GM12874 (cell line): ENCODE results near the gene RNF144B.
A peak's percentile ranks its signal among the peaks of the same experiment; 100 is the strongest.

Source experiments
- CTCF ChIP-seq: IDR thresholded peaks from 2 replicates; pipeline ENCODE4 v1.5.1; 2011; ENCODE audit warnings: low read depth, mild to moderate bottlenecking, control low read depth, low read length, moderate library complexity; ENCODE audit not compliant: insufficient read depth

The RNF144B gene

GRCh38 chr6:18503206-18503592 is 116.0 kb downstream of the RNF144B start:
- no peak for TF ChIP-seq CTCF

DNA sequence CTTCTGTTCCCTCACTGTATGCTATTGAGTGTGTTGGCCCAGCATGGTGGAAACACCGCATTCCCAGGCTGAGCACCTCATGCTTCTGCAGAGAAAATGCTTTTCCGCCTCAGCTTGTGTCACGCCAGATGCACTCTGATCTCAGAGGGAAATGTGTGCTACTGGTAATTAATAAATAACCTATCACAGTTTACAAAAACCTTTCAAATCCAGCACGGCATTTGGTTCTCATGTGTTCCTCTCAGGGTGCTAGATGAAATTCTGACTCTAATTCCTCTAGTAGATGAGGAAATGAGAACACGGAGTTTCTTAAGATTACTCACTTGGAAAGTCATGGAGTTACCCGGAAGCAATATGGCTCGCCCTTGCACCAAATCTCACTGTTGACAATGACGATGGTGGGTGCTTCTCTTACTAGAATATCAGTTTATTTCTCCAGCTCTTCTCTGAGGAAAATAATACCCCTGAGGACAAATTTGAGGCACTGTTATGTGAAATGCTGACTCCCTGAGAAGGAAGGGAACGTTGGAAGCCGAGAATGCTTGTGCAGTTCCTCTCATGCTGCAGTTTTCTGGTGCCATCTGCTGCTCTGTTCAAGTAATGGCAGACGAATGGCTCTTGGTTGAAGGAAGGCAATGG is 116.6 kb downstream of the RNF144B start:
- TF ChIP-seq CTCF: peak; percentile 80

DNA sequence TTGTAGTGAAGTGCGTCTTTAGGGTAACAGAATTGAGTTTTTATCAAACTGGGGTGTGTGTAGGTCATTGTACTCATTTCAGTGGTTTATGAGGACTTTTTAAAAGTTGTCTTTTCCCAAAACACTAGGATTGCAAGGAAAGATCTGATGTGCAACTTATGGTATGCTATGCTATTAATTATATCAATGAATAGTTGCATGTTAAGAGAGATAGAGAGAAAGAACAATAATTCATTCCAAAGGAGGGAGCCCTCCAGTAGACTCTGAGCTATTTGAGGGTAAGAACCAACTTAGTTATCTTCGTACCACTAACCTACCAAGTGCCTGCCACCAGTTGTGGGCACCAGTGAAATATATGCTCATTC is 117.1 kb downstream of the RNF144B start:
- TF ChIP-seq CTCF: no peak

DNA sequence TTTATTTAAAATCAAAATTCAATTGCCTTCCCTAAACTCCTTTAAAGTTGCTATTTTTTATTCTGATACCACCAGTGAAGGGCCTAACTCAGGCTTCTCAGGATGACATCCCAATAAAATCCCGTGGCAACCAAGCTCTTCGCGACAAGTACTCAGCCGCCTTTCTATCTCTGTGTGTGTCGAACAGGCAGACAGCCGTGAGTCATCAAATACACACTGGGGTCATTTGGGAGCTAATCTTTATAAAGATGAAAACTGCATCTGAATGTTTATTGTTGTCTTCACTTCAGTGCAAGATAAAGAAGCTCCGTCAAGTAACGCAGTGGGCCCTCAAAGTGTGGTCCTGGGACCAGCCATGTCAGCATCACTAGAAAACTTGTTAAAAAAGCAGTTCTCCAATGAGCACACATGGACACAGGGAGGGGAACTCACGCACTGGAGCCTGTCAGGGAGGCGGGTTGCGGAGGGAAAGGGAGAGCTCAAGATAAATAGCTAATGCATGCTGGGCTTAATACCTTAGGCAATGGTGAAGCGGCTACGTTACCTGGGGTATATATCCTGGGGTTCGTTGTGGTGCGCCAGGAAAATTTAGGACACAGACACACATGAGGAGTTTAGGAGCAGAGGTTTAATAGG is 119.3 kb downstream of the RNF144B start:
- no peak for TF ChIP-seq CTCF

DNA sequence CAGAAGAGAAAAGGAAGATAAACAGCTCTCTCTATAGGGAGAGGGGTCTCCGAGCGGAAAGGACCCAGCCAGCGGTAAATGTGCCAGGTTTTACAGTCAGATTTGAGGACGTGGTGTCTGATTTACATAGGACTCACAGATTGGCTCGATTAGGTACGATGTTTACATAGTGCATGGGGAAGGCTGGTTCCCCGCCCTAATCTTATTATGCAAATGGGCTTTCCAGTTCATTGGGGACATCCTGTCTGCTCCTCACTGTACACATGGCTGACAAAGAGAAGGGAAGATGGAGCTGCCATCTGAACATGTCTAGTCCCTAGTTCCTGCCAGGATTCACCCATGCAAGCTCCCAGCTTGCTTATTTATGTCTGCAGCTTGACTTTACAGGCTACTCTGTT is 119.9 kb downstream of the RNF144B start:
- no peak for TF ChIP-seq CTCF

- TF ChIP-seq CTCF: no peak
Observed at GRCh38 chr6:18507561-18507960, 120.4 kb downstream of the RNF144B start.

DNA sequence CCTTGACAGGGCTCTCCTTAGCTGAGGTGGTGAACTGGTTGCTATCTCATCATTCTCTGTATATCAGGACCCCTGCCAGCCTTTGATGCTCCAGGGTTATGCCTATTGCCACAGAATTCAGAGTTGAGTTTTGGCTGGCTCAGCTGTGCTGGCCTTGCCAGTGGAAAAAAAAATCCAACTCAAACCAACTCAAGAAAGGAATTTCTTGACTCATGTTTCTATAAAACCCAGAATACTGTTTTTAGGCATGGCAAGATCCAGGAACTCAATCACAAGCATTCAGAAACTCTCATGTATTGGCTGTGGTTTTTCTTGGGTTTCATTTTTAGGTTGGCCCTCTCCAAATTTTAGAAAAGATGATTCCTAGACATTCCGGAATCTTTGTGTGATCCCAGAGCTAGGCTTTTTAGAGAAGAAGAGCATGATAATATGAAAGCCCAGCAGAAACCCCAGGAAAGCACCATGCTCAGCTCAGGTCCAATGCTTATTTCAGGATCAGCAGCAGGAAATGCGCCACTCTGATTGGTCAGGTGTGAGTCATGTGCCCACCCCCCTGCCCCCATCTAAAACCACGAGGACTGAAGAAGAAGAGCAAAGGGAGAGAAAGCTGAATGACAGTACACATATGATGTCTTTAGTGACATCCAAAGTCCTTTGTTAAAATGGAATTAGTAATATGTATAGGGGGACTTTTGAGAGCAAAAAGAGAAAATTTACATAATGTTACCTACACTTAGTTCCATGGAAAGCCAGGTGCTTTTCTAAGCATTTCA is 122.9 kb downstream of the RNF144B start:
- TF ChIP-seq CTCF: no peak
